GM12878 (cell line): ENCODE measurements around the gene MPHOSPH9. TPM values are rescaled to one million over a fixed set of nuclear protein-coding genes. Genes with fewer than 3 reads are reported as not detected.
A peak's percentile ranks its signal among the peaks of the same experiment; 100 is the strongest.

Experiments
- BACH1 ChIP-seq: fragments of 450-650 bp; IDR thresholded peaks from 2 replicates; pipeline ENCODE4 v1.6.1; 2017; ENCODE audit warnings: mild to moderate bottlenecking, borderline replicate concordance
- BCL11A ChIP-seq: IDR thresholded peaks from 2 replicates; pipeline ENCODE4 v1.6.1; 2011; ENCODE audit warnings: low read depth, low read length
- BHLHE40 ChIP-seq, 2 experiments: fragments of 450-650 bp in 1 of 2; IDR thresholded peaks; 2 replicates each; pipeline ENCODE4 v1.6.1; 2011 to 2017; ENCODE audit warnings: low read depth in 2 of 2, borderline replicate concordance in 1 of 2, improper control_type of control experiment in 1 of 2, low read length in 1 of 2, mild to moderate bottlenecking in 1 of 2
- CBX3 ChIP-seq: fragments of 200-600 bp; sonication (generic); IDR thresholded peaks from 2 replicates; pipeline ENCODE4 v1.6.1; 2016; ENCODE audit warnings: low read depth, borderline replicate concordance
- FOXK2 ChIP-seq: fragments of 450-650 bp; IDR thresholded peaks from 2 replicates; pipeline ENCODE4 v1.6.1; 2017; ENCODE audit warnings: mild to moderate bottlenecking, moderate library complexity
- FOXM1 ChIP-seq: IDR thresholded peaks from 2 replicates; pipeline ENCODE4 v1.6.1; 2012; ENCODE audit warnings: low read depth, mild to moderate bottlenecking, inconsistent platforms, low read length, moderate library complexity
- IKZF2 ChIP-seq, 2 experiments: fragments of 450-650 bp; IDR thresholded peaks; 2 replicates each; pipeline ENCODE4 v1.6.1; 2017; ENCODE audit warnings: mild to moderate bottlenecking in 2 of 2, moderate library complexity in 2 of 2
- JUNB ChIP-seq: IDR thresholded peaks from 2 replicates; pipeline ENCODE4 v1.6.1; 2016; ENCODE audit warnings: antibody characterized with exemption, mild to moderate bottlenecking
- MXI1 ChIP-seq: fragments of 150-350 bp; IDR thresholded peaks from 2 replicates; pipeline ENCODE4 v1.6.1; 2011; ENCODE audit warnings: low read depth, mild to moderate bottlenecking, inconsistent platforms, low read length, improper control_type of control experiment
- NFIC ChIP-seq: IDR thresholded peaks from 2 replicates; pipeline ENCODE4 v1.6.1; 2012; ENCODE audit warnings: low read depth, mild to moderate bottlenecking, inconsistent platforms, low read length, moderate library complexity
- NR2C2 ChIP-seq: IDR thresholded peaks from 2 replicates; pipeline ENCODE4 v1.6.1; 2011; ENCODE audit warnings: borderline replicate concordance, low read depth; ENCODE audit not compliant: control insufficient read depth, insufficient read length
- RELA ChIP-seq: fragments of 450-650 bp; IDR thresholded peaks from 2 replicates; pipeline ENCODE4 v1.8.0; 2014; ENCODE audit warnings: borderline replicate concordance; ENCODE audit not compliant: partially characterized antibody
- RFX5 ChIP-seq: IDR thresholded peaks from 2 replicates; pipeline ENCODE4 v1.6.1; 2011; ENCODE audit warnings: low read depth, low read length, improper control_type of control experiment
- SMARCA5 ChIP-seq: fragments of 450-650 bp; IDR thresholded peaks from 2 replicates; pipeline ENCODE4 v1.6.1; 2017; ENCODE audit warnings: mild to moderate bottlenecking
- SMC3 ChIP-seq: IDR thresholded peaks from 2 replicates; pipeline ENCODE4 v1.6.1; 2011; ENCODE audit warnings: low read length, improper control_type of control experiment, borderline replicate concordance
- SP1 ChIP-seq: IDR thresholded peaks from one replicate; pipeline ENCODE4 v1.6.1; 2011; ENCODE audit warnings: low read depth, low read length
- SREBF1 ChIP-seq: IDR thresholded peaks from 2 replicates; pipeline ENCODE4 v1.6.1; 2012; ENCODE audit warnings: mild to moderate bottlenecking, low read length
- ZNF24 ChIP-seq: fragments of 450-650 bp; IDR thresholded peaks from 2 replicates; pipeline ENCODE4 v1.6.1; 2017; ENCODE audit warnings: antibody characterized with exemption, mild to moderate bottlenecking
- polyA plus RNA-seq, 11 experiments: library from polyadenylated mRNA; depleted of rRNA in 4 of 11; unstranded in 6 of 11; stranded (reverse) in 5 of 11; fragments of >200 nt; fragmentation: Nextera tagmentation in 4 of 11; fragmentation: Illumina TruSeq in 1 of 11; extraction: Ambion mirVana in 4 of 11; extraction: Trizol in 1 of 11; gene quantifications; 1 replicate in 1 of 11; 2 replicates in 10 of 11; pipeline versions ENCODE4 v1.2.1 to v1.2.3, GENCODE V29; 2011 to 2016; ENCODE audit warnings: inconsistent platforms in 2 of 11, missing spikeins in 2 of 11, low read depth in 1 of 11
- total RNA-seq, 4 experiments: library from RNA; depleted of rRNA in 3 of 4; stranded (reverse); fragments of >200 nt in 3 of 4; fragmentation: Illumina TruSeq in 1 of 4; extraction: Trizol in 1 of 4; gene quantifications; 2 replicates each; pipeline versions ENCODE4 v1.2.1 to v1.2.3, GENCODE V29; 2013 to 2021
- TF ChIP-seq, protein P1 (sequence below): IDR thresholded peaks from 2 replicates; pipeline ENCODE4 v1.6.1; 2012; ENCODE audit warnings: improper control_type of control experiment, low read depth, low read length; ENCODE audit not compliant: insufficient replicate concordance
- TF ChIP-seq, protein P2 (sequence below): fragments of 450-650 bp; IDR thresholded peaks from 2 replicates; pipeline ENCODE4 v1.6.1; 2016; ENCODE audit warnings: mild to moderate bottlenecking
- TF ChIP-seq, protein P3 (sequence below): fragments of 450-650 bp; IDR thresholded peaks from 2 replicates; pipeline ENCODE4 v1.6.1; 2017; ENCODE audit warnings: mild to moderate bottlenecking
- TF ChIP-seq, protein P4 (sequence below): IDR thresholded peaks from 2 replicates; pipeline ENCODE4 v1.6.1; 2011; ENCODE audit warnings: mild to moderate bottlenecking, low read depth, low read length, moderate library complexity; ENCODE audit not compliant: insufficient replicate concordance

Gene MPHOSPH9
- total and polyA plus RNA-seq, 10 of the 15 experiments (the other 5 are each of a cell fraction or from before 2014, with no cell fraction given): 11.5 to 72.2 (median 45.7) TPM

DNA sequence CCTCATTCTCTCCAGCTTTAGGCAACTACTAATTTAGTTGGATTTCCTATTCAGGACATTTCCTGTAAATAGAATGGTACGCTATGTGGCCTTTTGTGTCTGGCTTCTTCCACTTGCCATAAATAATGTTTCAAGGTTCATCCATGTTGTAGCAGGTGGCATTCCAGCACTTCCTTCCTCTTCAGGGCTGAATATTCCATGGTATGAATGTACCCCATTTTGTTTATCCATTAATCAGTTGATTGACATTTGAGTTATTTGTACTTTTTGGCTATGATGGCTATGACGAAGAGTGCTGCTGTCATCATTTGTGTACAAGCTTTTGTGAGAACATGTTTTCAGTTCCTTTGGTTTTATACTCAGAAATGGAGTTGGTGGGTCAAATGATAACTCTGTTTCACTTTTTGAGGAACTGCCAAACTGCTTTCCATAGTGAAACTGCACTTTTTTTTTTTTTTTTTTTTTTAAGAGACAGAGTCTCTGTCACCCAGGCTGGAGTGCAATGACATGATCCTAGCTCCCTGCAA is 45.2 kb upstream of the MPHOSPH9 start (continued):
- TF ChIP-seq, protein P1, sequence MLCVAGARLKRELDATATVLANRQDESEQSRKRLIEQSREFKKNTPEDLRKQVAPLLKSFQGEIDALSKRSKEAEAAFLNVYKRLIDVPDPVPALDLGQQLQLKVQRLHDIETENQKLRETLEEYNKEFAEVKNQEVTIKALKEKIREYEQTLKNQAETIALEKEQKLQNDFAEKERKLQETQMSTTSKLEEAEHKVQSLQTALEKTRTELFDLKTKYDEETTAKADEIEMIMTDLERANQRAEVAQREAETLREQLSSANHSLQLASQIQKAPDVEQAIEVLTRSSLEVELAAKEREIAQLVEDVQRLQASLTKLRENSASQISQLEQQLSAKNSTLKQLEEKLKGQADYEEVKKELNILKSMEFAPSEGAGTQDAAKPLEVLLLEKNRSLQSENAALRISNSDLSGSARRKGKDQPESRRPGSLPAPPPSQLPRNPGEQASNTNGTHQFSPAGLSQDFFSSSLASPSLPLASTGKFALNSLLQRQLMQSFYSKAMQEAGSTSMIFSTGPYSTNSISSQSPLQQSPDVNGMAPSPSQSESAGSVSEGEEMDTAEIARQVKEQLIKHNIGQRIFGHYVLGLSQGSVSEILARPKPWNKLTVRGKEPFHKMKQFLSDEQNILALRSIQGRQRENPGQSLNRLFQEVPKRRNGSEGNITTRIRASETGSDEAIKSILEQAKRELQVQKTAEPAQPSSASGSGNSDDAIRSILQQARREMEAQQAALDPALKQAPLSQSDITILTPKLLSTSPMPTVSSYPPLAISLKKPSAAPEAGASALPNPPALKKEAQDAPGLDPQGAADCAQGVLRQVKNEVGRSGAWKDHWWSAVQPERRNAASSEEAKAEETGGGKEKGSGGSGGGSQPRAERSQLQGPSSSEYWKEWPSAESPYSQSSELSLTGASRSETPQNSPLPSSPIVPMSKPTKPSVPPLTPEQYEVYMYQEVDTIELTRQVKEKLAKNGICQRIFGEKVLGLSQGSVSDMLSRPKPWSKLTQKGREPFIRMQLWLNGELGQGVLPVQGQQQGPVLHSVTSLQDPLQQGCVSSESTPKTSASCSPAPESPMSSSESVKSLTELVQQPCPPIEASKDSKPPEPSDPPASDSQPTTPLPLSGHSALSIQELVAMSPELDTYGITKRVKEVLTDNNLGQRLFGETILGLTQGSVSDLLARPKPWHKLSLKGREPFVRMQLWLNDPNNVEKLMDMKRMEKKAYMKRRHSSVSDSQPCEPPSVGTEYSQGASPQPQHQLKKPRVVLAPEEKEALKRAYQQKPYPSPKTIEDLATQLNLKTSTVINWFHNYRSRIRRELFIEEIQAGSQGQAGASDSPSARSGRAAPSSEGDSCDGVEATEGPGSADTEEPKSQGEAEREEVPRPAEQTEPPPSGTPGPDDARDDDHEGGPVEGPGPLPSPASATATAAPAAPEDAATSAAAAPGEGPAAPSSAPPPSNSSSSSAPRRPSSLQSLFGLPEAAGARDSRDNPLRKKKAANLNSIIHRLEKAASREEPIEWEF: no peak
- TF ChIP-seq IKZF2 (IDR thresholded peaks at IDR 0.05) (peak; percentile 87 to 89), SREBF1 (no peak), SP1 (peak; percentile 38), ZNF24 (no peak), BHLHE40 (IDR thresholded peaks at IDR 0.05; ENCODE audit: borderline replicate concordance in 1 of 2, low read depth in 2 of 2, low read length in 1 of 2) (0 out of 4 replicates have a peak, but pooled peaks of 1 of the 2 experiments have one; percentile 46), MXI1 (no peak), FOXK2 (no peak), NFIC (peak; percentile 89; the same call in 1 of the 2 replicates), BCL11A (peak; percentile 91), NR2C2 (no peak), SMC3 (no peak), CBX3 (no peak), RELA (no peak), FOXM1 (peak; percentile 80), BACH1 (no peak; the same call in 1 of the 2 replicates), SMARCA5 (no peak), RFX5 (no peak), JUNB (peak; percentile 93)
- TF ChIP-seq, protein P2, sequence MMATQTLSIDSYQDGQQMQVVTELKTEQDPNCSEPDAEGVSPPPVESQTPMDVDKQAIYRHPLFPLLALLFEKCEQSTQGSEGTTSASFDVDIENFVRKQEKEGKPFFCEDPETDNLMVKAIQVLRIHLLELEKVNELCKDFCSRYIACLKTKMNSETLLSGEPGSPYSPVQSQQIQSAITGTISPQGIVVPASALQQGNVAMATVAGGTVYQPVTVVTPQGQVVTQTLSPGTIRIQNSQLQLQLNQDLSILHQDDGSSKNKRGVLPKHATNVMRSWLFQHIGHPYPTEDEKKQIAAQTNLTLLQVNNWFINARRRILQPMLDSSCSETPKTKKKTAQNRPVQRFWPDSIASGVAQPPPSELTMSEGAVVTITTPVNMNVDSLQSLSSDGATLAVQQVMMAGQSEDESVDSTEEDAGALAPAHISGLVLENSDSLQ: peak; percentile 94
- TF ChIP-seq, protein P3, sequence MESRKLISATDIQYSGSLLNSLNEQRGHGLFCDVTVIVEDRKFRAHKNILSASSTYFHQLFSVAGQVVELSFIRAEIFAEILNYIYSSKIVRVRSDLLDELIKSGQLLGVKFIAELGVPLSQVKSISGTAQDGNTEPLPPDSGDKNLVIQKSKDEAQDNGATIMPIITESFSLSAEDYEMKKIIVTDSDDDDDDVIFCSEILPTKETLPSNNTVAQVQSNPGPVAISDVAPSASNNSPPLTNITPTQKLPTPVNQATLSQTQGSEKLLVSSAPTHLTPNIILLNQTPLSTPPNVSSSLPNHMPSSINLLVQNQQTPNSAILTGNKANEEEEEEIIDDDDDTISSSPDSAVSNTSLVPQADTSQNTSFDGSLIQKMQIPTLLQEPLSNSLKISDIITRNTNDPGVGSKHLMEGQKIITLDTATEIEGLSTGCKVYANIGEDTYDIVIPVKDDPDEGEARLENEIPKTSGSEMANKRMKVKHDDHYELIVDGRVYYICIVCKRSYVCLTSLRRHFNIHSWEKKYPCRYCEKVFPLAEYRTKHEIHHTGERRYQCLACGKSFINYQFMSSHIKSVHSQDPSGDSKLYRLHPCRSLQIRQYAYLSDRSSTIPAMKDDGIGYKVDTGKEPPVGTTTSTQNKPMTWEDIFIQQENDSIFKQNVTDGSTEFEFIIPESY: no peak
- TF ChIP-seq, protein P4, sequence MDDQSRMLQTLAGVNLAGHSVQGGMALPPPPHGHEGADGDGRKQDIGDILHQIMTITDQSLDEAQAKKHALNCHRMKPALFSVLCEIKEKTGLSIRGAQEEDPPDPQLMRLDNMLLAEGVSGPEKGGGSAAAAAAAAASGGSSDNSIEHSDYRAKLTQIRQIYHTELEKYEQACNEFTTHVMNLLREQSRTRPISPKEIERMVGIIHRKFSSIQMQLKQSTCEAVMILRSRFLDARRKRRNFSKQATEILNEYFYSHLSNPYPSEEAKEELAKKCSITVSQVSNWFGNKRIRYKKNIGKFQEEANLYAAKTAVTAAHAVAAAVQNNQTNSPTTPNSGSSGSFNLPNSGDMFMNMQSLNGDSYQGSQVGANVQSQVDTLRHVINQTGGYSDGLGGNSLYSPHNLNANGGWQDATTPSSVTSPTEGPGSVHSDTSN: peak; percentile 61
